OCI-LY1 (cell line): ENCODE results near the gene STRBP.

Source experiments
- H2AFZ ChIP-seq: fragments of 200-600 bp; sonication (generic), shearing (Covaris generic); 2 replicates; pipeline ENCODE4 v1.6.0; 2014; ENCODE audit warnings: antibody characterized with exemption, mild to moderate bottlenecking, low read length
- H3F3A ChIP-seq: fragments of 200-600 bp; sonication (generic), shearing (Covaris generic); 2 replicates; pipeline ENCODE4 v1.6.0; 2014; ENCODE audit warnings: mild to moderate bottlenecking, antibody characterized with exemption, low read length, moderate library complexity; ENCODE audit not compliant: insufficient read depth
- H3K27ac ChIP-seq: fragments of 200-600 bp; sonication (generic); 2 replicates; pipeline ENCODE4 v1.5.1; 2014; ENCODE audit warnings: low read length, mixed run types, mild to moderate bottlenecking, low read depth; ENCODE audit not compliant: poor library complexity, severe bottlenecking
- H3K27me3 ChIP-seq: fragments of 200-600 bp; sonication (generic); 2 replicates; pipeline ENCODE4 v1.6.0; 2014; ENCODE audit warnings: antibody characterized with exemption, mild to moderate bottlenecking, low read length, moderate library complexity; ENCODE audit not compliant: insufficient read depth
- H3K36me3 ChIP-seq: fragments of 200-600 bp; sonication (generic); 2 replicates; pipeline ENCODE4 v1.6.1; 2014; ENCODE audit warnings: mild to moderate bottlenecking, antibody characterized with exemption, low read length, moderate library complexity, mixed read lengths; ENCODE audit not compliant: insufficient read depth
- H3K4me1 ChIP-seq: fragments of 200-600 bp; sonication (generic); 2 replicates; pipeline ENCODE4 v1.5.1; 2014; ENCODE audit warnings: mild to moderate bottlenecking, low read length, moderate library complexity; ENCODE audit not compliant: insufficient read depth, severe bottlenecking
- H3K4me2 ChIP-seq: fragments of 200-600 bp; sonication (generic), shearing (Covaris generic); 2 replicates; pipeline ENCODE4 v1.6.1; 2014; ENCODE audit warnings: low read length
- H3K4me3 ChIP-seq: fragments of 200-600 bp; sonication (generic); 2 replicates; pipeline ENCODE4 v1.5.1; 2014; ENCODE audit warnings: low read length, low read depth, mild to moderate bottlenecking, mixed read lengths; ENCODE audit not compliant: poor library complexity, severe bottlenecking
- H3K79me2 ChIP-seq: fragments of 200-600 bp; shearing (Covaris generic); 2 replicates; pipeline ENCODE4 v1.6.1; 2016; ENCODE audit warnings: mixed run types, low read length, mixed read lengths; ENCODE audit not compliant: insufficient read depth
- H3K9ac ChIP-seq: fragments of 200-600 bp; sonication (generic), shearing (Covaris generic); 2 replicates; pipeline ENCODE4 v1.6.1; 2014; ENCODE audit warnings: mild to moderate bottlenecking, low read length, mixed read lengths
- H3K9me2 ChIP-seq: fragments of 200-600 bp; sonication (generic), shearing (Covaris generic); 2 replicates; pipeline ENCODE4 v1.6.1; 2014; ENCODE audit warnings: low read depth, mild to moderate bottlenecking, low read length, mixed read lengths
- H3K9me3 ChIP-seq: fragments of 200-600 bp; shearing (Covaris generic); 2 replicates; pipeline ENCODE4 v1.6.1; 2014; ENCODE audit warnings: low read length, mixed read lengths
- H4K20me1 ChIP-seq: fragments of 200-600 bp; sonication (generic), shearing (Covaris generic); 2 replicates; pipeline ENCODE4 v1.6.0; 2016; ENCODE audit warnings: mild to moderate bottlenecking, low read length; ENCODE audit not compliant: insufficient read depth
- CTCF ChIP-seq: fragments of 200-600 bp; sonication (generic), shearing (Covaris generic); IDR thresholded peaks from 2 replicates; pipeline ENCODE4 v1.5.1; 2017; ENCODE audit warnings: mild to moderate bottlenecking, antibody characterized with exemption, low read length, moderate library complexity, mixed read lengths
- EZH2 ChIP-seq: fragments of 200-600 bp; sonication (generic), shearing (Covaris generic); IDR thresholded peaks from 2 replicates; pipeline ENCODE4 v1.8.0; 2017; ENCODE audit warnings: borderline replicate concordance, mixed run types, mild to moderate bottlenecking, antibody characterized with exemption, low read length, moderate library complexity, mixed read lengths

The STRBP gene

GRCh38 chr9:123111427-123112014 is 156.9 kb downstream of the STRBP start:
- H2AFZ ChIP-seq = no peak overlapping the region
- peaks cover 83% of the 10 kb centered on the region for H3K36me3 ChIP-seq
- H3K4me1 ChIP-seq = peaks cover 20% of the 10 kb centered on the region
- H3K9me3 ChIP-seq = no peaks in the 10 kb centered on the region
- no peaks in the 10 kb centered on the region for H3K9me2 ChIP-seq
- no peak overlapping the region for H3K4me2 ChIP-seq
- H3K27me3 ChIP-seq = no peaks in the 10 kb centered on the region
- H3K4me3 ChIP-seq = no peak overlapping the region
- TF ChIP-seq CTCF (no peak), EZH2 (no peak)
- no peaks in the 10 kb centered on the region for H3F3A ChIP-seq
- no peak overlapping the region; the same call in 1 of the 2 replicates for H3K9ac ChIP-seq
- H4K20me1 ChIP-seq = no peaks in the 10 kb centered on the region
- H3K79me2 ChIP-seq = no peaks in the 10 kb centered on the region
- H3K27ac ChIP-seq = peak overlapping the region; percentile 72

- Histone ChIP-seq H3K79me2 (no peaks in the 10 kb centered on the region), H3K4me2 (no peak overlapping the region), H3K9me3 (no peaks in the 10 kb centered on the region), H3K9me2 (no peaks in the 10 kb centered on the region), H3K27me3 (no peaks in the 10 kb centered on the region), H3K27ac (no peak overlapping the region), H3K36me3 (peaks cover 82% of the 10 kb centered on the region), H3K4me3 (no peak overlapping the region), H3F3A (no peaks in the 10 kb centered on the region), H2AFZ (no peak overlapping the region), H3K4me1 (peaks cover 28% of the 10 kb centered on the region), H3K9ac (no peak overlapping the region), H4K20me1 (no peaks in the 10 kb centered on the region)
- TF ChIP-seq CTCF = no peak
- no peak for TF ChIP-seq EZH2
Observed at GRCh38 chr9:123109540-123110279, 158.7 kb downstream of the STRBP start.

GRCh38 chr9:123108976-123109375 is 159.4 kb downstream of the STRBP start:
- peaks cover 35% of the 10 kb centered on the region for H3K4me1 ChIP-seq
- H2AFZ ChIP-seq = no peak overlapping the region
- H3F3A ChIP-seq = no peaks in the 10 kb centered on the region
- H3K9me2 ChIP-seq = no peaks in the 10 kb centered on the region
- H3K36me3 ChIP-seq = peaks cover 85% of the 10 kb centered on the region
- H4K20me1 ChIP-seq = no peaks in the 10 kb centered on the region
- H3K9ac ChIP-seq = no peak overlapping the region
- no peaks in the 10 kb centered on the region for H3K9me3 ChIP-seq
- H3K27ac ChIP-seq = no peak overlapping the region
- no peaks in the 10 kb centered on the region for H3K27me3 ChIP-seq
- H3K4me2 ChIP-seq = no peak overlapping the region
- no peaks in the 10 kb centered on the region for H3K79me2 ChIP-seq
- TF ChIP-seq CTCF = no peak
- TF ChIP-seq EZH2 = no peak
- H3K4me3 ChIP-seq = no peak overlapping the region
